Inferior parietal cortex (tissue), 1 donor: ENCODE data around the gene MNT.
A peak's percentile ranks its signal among the peaks of the same experiment; 100 is the strongest.

Experiments
- DNase-seq: peaks from one replicate; pipeline ENCODE4 v3.0.0-alpha.2; 2016; ENCODE audit errors: extremely low spot score

The MNT gene

GRCh38 chr17:2416010-2416734 lies 15.3 kb upstream of the MNT start:
- peak; percentile 96 for DNase-seq

GRCh38 chr17:2415081-2415480 lies 14.2 kb upstream of the MNT start:
- no peak for DNase-seq

- no peak for DNase-seq
These were observed 13.7 kb upstream of the MNT start for GRCh38 chr17:2414446-2415064.

- DNase-seq = no peak
These were observed 11.7 kb upstream of the MNT start for GRCh38 chr17:2412561-2413021.

GRCh38 chr17:2410951-2411350 lies 10.1 kb upstream of the MNT start:
- no peak for DNase-seq

GRCh38 chr17:2406903-2407790 lies 6.3 kb upstream of the MNT start:
- DNase-seq = no peak

- no peak for DNase-seq
These were observed 5.5 kb upstream of the MNT start for GRCh38 chr17:2406271-2406902.

GRCh38 chr17:2405247-2405926 lies 4.5 kb upstream of the MNT start:
- no peak for DNase-seq

GRCh38 chr17:2403044-2403443 lies 2.2 kb upstream of the MNT start:
- DNase-seq = no peak

- DNase-seq = no peak
These were observed 1.7 kb upstream of the MNT start for GRCh38 chr17:2402544-2402943.

- peak; percentile 98 for DNase-seq
These were observed 764 bp upstream of the MNT start for GRCh38 chr17:2401426-2402221.

GRCh38 chr17:2400474-2400866 lies 390 bp downstream of the MNT start:
- no peak for DNase-seq

- DNase-seq = peak; percentile 91
These were observed 1.0 kb downstream of the MNT start for GRCh38 chr17:2399572-2400473.

GRCh38 chr17:2398655-2399571 lies 1.9 kb downstream of the MNT start:
- no peak for DNase-seq

GRCh38 chr17:2398182-2398581 lies 2.7 kb downstream of the MNT start:
- DNase-seq = no peak

GRCh38 chr17:2397247-2398171 lies 3.4 kb downstream of the MNT start:
- DNase-seq = no peak

GRCh38 chr17:2396568-2397246 lies 4.2 kb downstream of the MNT start:
- DNase-seq = peak; percentile 55
